ENCODE results near the gene UBA5.
A peak's percentile ranks its signal among the peaks of the same experiment; 100 is the strongest.
"Not testable (repeated sequence)": the region's sequence is repeated elsewhere in the genome, so short reads cannot be mapped to it uniquely, and the experiment has no call there.

UBA5 gene

DNA sequence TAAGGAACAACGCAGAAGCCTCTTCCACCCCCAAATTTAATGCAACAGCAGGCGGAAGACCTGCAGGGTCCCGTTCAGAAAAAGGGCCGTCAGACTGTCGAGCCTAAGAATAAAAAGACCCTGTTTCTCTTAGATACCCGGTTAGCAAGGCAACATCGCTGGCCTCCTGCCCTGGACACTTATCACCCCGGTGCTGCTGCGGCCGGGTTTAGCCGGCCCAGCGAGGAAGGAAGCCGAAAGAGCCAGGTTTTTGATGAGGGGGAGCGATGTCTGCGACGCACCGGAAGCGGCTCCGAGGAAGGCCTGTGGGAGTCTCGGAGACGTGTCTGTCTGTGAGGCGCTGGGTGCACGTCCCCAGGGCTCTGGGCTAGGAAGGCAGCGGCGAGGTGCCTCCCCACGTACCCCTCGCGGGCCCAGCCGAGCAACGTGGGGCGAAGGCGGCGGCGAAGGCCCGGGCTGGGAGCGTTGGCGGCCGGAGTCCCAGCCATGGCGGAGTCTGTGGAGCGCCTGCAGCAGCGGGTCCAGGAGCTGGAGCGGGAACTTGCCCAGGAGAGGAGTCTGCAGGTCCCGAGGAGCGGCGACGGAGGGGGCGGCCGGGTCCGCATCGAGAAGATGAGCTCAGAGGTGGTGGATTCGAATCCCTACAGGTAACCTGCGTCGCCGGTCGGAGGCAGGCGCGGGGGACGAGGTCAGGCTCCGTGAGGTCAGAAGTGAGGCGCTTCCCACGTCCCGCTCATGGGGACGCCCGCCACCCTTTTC lies at the start of gene UBA5:
UBA5 (plus strand) TSS at position 278 of the 759 bp plus-strand sequence; CDS start at position 487, 209 bp downstream.
- DNase-seq (ENCODE audit: low read depth): peak; percentile 32

- not testable (repeated sequence) for DNase-seq (ENCODE audit: low read depth)
Measured at GRCh38 chr3:132615301-132615700, 44.8 kb upstream of the UBA5 start.

- DNase-seq (ENCODE audit: low read depth): no peak
Measured at GRCh38 chr3:132615881-132616280, 44.2 kb upstream of the UBA5 start.

DNA sequence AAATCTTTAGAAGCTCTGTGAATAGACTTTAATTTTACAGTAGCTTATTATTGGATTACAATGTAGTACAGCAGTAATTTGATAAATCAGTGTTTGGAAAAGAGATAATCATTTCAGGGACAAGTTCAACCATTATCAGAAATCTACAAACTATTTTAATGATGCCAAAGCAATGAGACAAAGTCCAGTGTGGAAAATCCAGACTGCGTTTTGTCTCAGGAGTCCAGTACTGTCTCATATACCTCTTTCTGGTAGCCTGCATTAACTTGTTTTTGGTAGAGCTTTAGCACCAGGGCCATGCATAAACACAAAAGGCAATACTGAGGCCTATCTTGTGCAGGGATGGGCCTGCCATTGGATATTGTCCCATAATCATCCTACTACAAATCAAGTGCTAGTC lies 43.3 kb upstream of the UBA5 start:
- DNase-seq (ENCODE audit: low read depth): no peak

- DNase-seq (ENCODE audit: low read depth): no peak
Measured at GRCh38 chr3:132622148-132622547, 38.0 kb upstream of the UBA5 start.

- DNase-seq (ENCODE audit: low read depth): no peak
Measured at GRCh38 chr3:132622761-132623160, 37.4 kb upstream of the UBA5 start.

DNA sequence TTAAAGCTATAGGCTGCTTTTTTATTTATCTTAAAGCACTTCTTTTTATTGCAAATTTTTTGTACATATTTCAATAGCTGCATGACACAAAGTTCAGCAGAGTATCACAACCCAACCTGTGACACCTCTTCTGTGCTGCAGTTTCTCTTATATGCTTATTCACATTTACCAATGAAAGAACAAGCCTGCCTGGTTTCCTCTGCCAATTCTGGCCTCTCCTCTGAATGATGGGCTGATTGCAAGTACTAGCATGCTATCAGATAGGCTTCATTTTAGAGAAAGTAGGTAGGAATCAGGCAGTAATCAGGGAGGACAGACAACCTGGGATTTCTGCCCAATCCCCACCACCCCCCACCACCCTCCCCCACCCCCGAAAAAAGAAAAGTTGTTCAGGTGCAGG lies 36.5 kb upstream of the UBA5 start:
- DNase-seq (ENCODE audit: low read depth): no peak

GRCh38 chr3:132624790-132625189 lies 35.3 kb upstream of the UBA5 start:
- DNase-seq (ENCODE audit: low read depth): no peak

DNA sequence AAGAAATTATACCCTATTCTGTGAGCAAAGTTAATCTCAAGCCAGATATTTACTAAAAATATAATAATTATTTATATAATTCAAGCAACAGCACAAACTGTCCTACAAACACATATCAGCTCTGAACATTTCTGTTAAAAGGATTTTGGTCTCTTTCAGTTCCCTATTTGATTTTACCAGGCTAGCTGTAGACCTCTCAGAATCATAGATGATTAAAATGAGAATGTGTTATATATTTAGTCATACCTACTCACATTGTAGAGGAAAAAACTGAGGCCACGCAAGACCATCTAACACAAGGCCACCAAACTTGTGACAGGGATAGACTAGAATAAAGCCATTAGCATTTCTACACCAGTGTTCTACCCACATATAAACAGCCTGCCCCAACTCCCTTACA lies 34.5 kb upstream of the UBA5 start:
- no peak for DNase-seq (ENCODE audit: low read depth)

DNA sequence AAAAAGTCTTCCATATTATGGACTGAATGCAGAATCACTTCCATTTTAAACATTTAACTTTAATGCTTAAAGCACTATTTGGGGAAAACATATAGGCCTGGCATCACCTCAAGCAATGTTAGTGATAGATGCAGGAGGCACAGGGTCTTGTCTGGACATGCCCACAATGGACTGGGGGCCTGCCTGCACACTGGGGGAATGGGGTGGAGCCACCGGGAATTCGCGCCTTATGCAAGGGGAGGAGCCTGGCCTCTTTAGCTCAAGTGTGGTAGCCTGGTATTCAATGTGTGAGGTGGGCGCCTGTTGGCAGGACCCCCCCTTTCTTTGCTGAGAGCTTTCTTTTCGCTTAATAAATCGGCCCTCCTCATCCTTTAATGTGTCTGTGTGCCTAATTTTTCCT lies 33.2 kb upstream of the UBA5 start:
- DNase-seq (ENCODE audit: low read depth): no peak

GRCh38 chr3:132628157-132628556 lies 32.0 kb upstream of the UBA5 start:
- no peak for DNase-seq (ENCODE audit: low read depth)

DNA sequence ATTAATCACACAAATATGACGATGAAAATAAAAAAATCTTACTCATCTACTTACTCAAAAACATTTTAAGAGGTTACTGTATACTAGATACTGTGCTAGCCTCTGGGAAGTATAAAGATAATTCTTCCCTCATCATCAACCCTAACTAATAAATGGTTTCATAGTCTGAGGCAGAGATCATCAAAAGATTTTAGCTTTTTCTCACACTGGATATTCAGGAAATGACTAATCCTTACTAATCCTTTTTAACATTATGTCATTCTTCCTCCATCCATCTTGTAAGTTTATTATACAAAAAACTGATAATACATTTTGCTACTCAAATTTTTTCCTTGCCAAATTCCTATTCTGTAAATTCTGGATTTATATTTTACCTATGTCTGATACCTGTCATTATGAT lies 30.2 kb upstream of the UBA5 start:
- no peak for DNase-seq (ENCODE audit: low read depth)

DNA sequence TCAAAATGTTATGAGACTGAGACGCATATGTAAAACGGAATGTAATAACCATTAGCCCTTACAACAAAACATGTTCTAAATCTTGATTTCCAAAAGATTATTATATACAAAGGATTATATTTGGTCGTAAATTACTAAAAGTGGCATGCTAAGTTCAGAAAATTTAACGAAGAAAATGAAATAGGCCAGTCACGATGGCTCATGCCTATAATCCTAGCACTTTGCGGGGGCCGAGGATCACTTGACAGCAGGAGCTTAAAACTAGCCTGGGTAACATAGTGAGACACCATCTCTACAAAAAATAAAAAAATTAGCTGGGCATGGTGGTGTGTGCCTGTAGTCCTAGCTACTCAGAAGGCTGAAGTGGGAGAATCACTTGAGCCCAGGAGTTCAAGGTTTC lies 29.5 kb upstream of the UBA5 start:
- DNase-seq (ENCODE audit: low read depth): no peak

GRCh38 chr3:132635052-132635451 lies 25.1 kb upstream of the UBA5 start:
- no peak for DNase-seq (ENCODE audit: low read depth)

- DNase-seq (ENCODE audit: low read depth): no peak
Measured at GRCh38 chr3:132637590-132637989, 22.5 kb upstream of the UBA5 start.

DNA sequence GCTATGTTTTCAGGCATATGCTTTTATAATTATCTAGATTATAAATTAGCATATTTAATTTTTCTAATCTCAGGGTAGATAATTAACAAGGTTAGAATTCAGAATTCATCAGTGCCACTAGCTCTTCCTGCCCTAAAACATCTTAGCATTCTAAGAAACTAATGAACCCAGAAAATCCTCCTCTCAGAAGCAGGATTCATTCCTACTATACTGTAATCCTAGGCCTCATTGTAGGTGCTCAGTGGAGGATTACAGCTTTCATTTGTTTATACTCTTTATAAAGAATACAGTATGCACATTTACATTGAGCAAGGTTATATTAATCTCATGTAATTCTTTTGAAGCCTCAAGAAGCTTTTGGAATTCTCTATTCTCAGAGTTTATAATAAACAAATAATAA lies 21.4 kb upstream of the UBA5 start:
- DNase-seq (ENCODE audit: low read depth): no peak

GRCh38 chr3:132641427-132641826 lies 18.7 kb upstream of the UBA5 start:
- DNase-seq (ENCODE audit: low read depth): not testable (repeated sequence)

GRCh38 chr3:132641837-132642538 lies 18.1 kb upstream of the UBA5 start:
- no peak for DNase-seq (ENCODE audit: low read depth)

GRCh38 chr3:132642539-132642847 lies 17.6 kb upstream of the UBA5 start:
- DNase-seq (ENCODE audit: low read depth): no peak

DNA sequence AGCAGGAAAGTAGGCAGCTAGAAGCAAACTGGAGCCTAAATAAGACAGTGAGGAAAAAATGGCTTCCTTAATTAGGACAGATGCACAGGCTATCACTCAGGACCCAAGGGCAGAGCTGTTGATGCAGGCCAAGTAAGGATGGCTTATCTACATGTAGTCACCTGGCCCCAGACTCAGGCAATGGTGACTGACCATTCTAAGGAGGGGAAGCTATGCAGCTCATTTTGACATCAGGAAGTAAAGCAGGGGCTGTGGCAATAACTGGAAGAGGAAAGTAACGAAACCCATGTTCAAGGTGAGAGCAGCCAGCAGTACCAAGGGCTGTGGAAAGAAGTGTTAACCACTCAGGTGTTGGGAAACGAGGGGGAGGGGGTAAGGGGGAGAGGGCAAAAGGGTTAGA lies 16.8 kb upstream of the UBA5 start:
- DNase-seq (ENCODE audit: low read depth): no peak

GRCh38 chr3:132645058-132645457 lies 15.1 kb upstream of the UBA5 start:
- no peak for DNase-seq (ENCODE audit: low read depth)

DNA sequence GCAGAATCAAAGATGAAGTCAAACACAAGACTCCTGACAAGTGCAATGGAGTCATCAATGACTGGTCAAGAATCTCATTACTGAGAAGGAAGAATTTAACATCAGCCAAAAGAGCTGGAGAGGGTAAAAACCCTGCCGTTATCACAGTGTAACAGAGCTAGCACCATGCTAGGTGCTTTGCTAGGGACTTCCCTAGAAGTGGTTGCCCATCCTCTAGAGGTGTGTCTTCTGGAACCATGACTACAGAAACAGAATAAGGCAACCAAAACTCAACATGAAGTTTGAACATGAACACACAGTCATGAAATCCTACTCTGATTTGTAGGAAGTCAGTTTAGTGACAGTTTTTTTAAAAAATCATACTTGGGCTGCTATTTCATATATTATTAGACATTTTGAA lies 10.0 kb upstream of the UBA5 start:
- DNase-seq (ENCODE audit: low read depth): no peak

DNA sequence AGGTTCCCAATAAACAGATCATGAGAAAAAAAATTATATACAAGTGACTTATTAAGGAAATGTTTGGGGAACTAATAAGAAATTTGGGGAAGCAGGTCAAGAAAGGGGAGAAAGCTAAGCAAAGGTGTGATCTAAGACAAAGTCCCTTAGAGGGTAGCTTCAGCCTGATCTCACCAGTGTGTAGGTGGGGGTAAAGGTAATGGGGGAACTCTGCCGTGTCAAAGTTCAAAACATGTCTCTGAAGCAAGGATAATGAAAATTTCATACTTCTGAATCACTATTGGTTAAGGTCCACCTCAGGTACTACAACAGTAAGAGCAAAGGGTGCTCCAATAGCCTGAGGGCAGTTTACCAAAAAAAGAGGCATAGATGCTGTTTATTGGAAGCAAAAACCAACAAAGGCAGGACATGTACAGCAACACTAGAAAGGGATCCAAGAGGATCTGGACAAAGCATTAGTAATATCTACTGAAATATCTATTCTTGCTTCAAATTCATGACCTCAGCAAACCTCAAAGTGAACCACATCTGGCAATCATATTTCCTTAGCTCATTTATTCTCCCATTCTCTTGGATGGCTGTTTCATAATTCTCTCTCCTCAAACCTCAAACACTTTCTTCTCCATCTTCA lies 7.4 kb upstream of the UBA5 start:
- no peak for DNase-seq (ENCODE audit: low read depth)
